Stimulated activated naive CD4-positive, alpha-beta T cell (primary cell): ENCODE measurements around the gene TMEM161A.
"Not testable (repeated sequence)": the region's sequence is repeated elsewhere in the genome, so short reads cannot be mapped to it uniquely, and the experiment has no call there.

Experiments
- DNase-seq, 6 experiments: peaks; one replicate each; lab custom pipeline; 2025; lab: John Stamatoyannopoulos, UW

TMEM161A gene

GRCh38 chr19:19155495-19156219 is 17.4 kb upstream of the TMEM161A start:
- DNase-seq, result no peak

GRCh38 chr19:19154768-19155494 is 16.7 kb upstream of the TMEM161A start:
- no peak for DNase-seq

- no peak for DNase-seq
These were observed 14.5 kb upstream of the TMEM161A start for GRCh38 chr19:19152668-19153384.

- DNase-seq, result no peak
These were observed 13.1 kb upstream of the TMEM161A start for GRCh38 chr19:19151418-19151817.

- no peak for DNase-seq
These were observed 11.2 kb upstream of the TMEM161A start for GRCh38 chr19:19149435-19149834.

- not testable (repeated sequence) for DNase-seq
These were observed 10.2 kb upstream of the TMEM161A start for GRCh38 chr19:19148504-19148903.

GRCh38 chr19:19147344-19147743 is 9.1 kb upstream of the TMEM161A start:
- DNase-seq, result no peak

GRCh38 chr19:19146865-19147264 is 8.6 kb upstream of the TMEM161A start:
- DNase-seq, result no peak

- peak; percentile 52 to 89 (median 80) for DNase-seq
These were observed 7.7 kb upstream of the TMEM161A start for GRCh38 chr19:19145684-19146608.

GRCh38 chr19:19145281-19145680 is 7.0 kb upstream of the TMEM161A start:
- DNase-seq, result no peak

GRCh38 chr19:19142347-19142746 is 4.1 kb upstream of the TMEM161A start:
- DNase-seq, result no peak

- no peak for DNase-seq
These were observed 2.2 kb upstream of the TMEM161A start for GRCh38 chr19:19140476-19140875.

- no peak for DNase-seq
These were observed 1.6 kb upstream of the TMEM161A start for GRCh38 chr19:19139876-19140229.

- no peak for DNase-seq
These were observed 646 bp downstream of the TMEM161A start for GRCh38 chr19:19137556-19138108.

GRCh38 chr19:19135713-19136112 is 2.6 kb downstream of the TMEM161A start:
- not testable (repeated sequence) for DNase-seq

GRCh38 chr19:19134687-19135158 is 3.6 kb downstream of the TMEM161A start:
- peak in 5 of 6 experiments; percentile 40 to 53 (median 49) for DNase-seq

- no peak for DNase-seq
These were observed 4.3 kb downstream of the TMEM161A start for GRCh38 chr19:19133985-19134384.

GRCh38 chr19:19132912-19133311 is 5.4 kb downstream of the TMEM161A start:
- no peak for DNase-seq

- no peak for DNase-seq
These were observed 6.3 kb downstream of the TMEM161A start for GRCh38 chr19:19131989-19132388.

GRCh38 chr19:19126102-19126501 is 12.2 kb downstream of the TMEM161A start:
- DNase-seq, result no peak

GRCh38 chr19:19123386-19123785 is 14.9 kb downstream of the TMEM161A start:
- DNase-seq, result no peak
